Gastrocnemius medialis (tissue), 4 donors: Measurements from ENCODE around the gene CKB. TPM values are rescaled to one million over a fixed set of nuclear protein-coding genes. Genes with fewer than 3 reads are reported as not detected.

Experiments used
- ATAC-seq, 2 donors: fragments of 150-250 bp; one replicate each; pipeline ENCODE4 v1.9.1; 2016
- DNase-seq, 2 donors: peaks; one replicate each; pipeline ENCODE4 v3.0.0-alpha.2; 2019
- H3K27ac ChIP-seq, 4 donors: fragments of 200-600 bp; sonication (generic); 1 replicate in 1 of 4; 2 replicates in 3 of 4; pipeline ENCODE4 v1.5.1; 2016 to 2018; ENCODE audit warnings: mild to moderate bottlenecking in 2 of 4, moderate library complexity in 1 of 4
- H3K27me3 ChIP-seq, 3 donors: fragments of 200-600 bp; sonication (generic) in 2 of 3; 1 replicate in 1 of 3; 2 replicates in 2 of 3; pipeline versions ENCODE4 v1.5.1 to v1.6.0; 2016 to 2019; ENCODE audit warnings: mild to moderate bottlenecking in 1 of 3, moderate library complexity in 1 of 3
- H3K36me3 ChIP-seq, 2 donors: fragments of 200-600 bp; sonication (generic) in 1 of 2; one replicate each; pipeline ENCODE4 v1.5.1; 2017 to 2018
- H3K4me1 ChIP-seq, 2 donors: fragments of 200-600 bp; sonication (generic) in 1 of 2; one replicate each; pipeline ENCODE4 v1.5.1; 2016 to 2017; ENCODE audit warnings: mild to moderate bottlenecking in 2 of 2
- H3K4me3 ChIP-seq, 4 donors: fragments of 200-600 bp; sonication (generic) in 3 of 4; 1 replicate in 1 of 4; 2 replicates in 3 of 4; pipeline ENCODE4 v1.5.1; 2016 to 2019; ENCODE audit warnings: mild to moderate bottlenecking in 2 of 4
- H3K9me3 ChIP-seq, 3 donors: fragments of 200-600 bp; sonication (generic) in 2 of 3; 1 replicate in 1 of 3; 2 replicates in 2 of 3; pipeline ENCODE4 v1.5.1; 2016 to 2019
- POLR2A ChIP-seq, 2 donors: fragments of 450-650 bp; IDR thresholded peaks; one replicate each; pipeline ENCODE4 v1.6.1; 2017; ENCODE audit warnings: antibody characterized with exemption in 2 of 2, mild to moderate bottlenecking in 2 of 2, moderate library complexity in 2 of 2
- in situ Hi-C, 4 donors: fragments of 200-750 bp; cut with MboI; loops; one replicate each; pipeline versions ENCODE4 v1.15.0 to v1.8.0; 2017; ENCODE audit warnings: low sequenced_read_pairs in 4 of 4
- intact Hi-C: fragments of 100-400 bp; cut with DNase I; formaldehyde crosslinking; loops from one replicate; pipeline ENCODE4 v1.15.1; 2023; ENCODE audit warnings: low total_unique reads
- total RNA-seq, 4 donors: library from RNA; depleted of rRNA; stranded (reverse); fragments of >200 nt; gene quantifications; one replicate each; pipeline versions ENCODE4 v1.1.0 to v1.2.3, GENCODE V29; 2016
- TF ChIP-seq, protein P1 (sequence below), 5 experiments: fragments of 450-650 bp in 3 of 5; fragments of 200-600 bp in 2 of 5; sonication (generic) in 2 of 5; IDR thresholded peaks in 4 of 5; conservative IDR thresholded peaks in 1 of 5; 1 replicate in 4 of 5; 2 replicates in 1 of 5; pipeline ENCODE4 v1.5.1; 2016 to 2019; ENCODE audit warnings: antibody characterized with exemption in 5 of 5, mild to moderate bottlenecking in 3 of 5, moderate library complexity in 3 of 5

The CKB gene
- total RNA-seq, 4 donors from 2014 or later = 20.7 to 110 (median 43.4) TPM

DNA sequence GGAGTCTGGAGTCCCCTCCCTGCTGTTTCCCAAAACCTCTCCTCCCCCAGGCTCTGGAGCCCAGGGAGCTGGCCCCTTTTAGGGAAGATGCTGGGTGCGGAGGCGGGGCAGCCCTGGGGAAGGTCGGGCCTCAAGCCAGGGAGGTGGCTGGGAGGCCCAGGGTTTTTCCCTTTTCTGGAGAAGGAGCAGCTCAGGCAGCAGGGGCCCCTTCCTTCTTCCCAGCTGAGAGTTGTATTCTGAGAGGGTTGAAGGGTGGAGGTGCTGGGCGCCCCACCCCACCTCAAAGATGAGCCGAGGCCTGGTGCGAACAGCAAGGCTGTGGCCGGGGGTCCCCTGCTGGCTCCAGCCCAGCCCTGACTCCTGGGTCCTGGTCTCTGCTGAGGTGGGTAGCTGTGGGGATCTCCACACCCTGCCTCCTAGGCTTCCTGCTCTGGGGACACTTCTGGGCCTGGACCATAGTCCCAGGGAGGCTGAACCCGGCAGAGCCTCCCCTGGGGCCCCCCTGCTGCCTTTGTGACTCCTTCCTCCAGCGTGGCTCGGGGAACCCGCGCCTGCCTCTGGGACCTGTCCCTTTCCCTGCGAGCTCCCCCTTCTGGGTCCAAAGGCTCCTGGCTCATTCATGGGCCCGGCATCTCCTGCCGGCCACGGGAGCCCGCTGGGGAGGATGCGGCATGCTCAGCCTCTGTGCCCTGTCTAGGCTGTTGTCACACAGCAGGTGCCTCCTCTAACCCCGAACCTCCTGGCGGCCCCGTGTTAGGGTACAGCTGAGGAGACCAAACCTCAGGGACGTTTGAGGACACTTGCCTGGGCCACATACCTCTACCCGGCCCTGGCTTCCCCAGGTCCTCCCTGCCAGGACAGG, 10.7 kb upstream of the CKB start:
- Histone ChIP-seq H3K36me3 (peaks cover 0 to 29% of the 10 kb centered on the region in 2 donors), H3K4me3 (no peak overlapping the region), H3K9me3 (no peaks in the 10 kb centered on the region), H3K27ac (peak overlapping the region in 1 of 4 donors; percentile 46), H3K27me3 (no peaks in the 10 kb centered on the region), H3K4me1 (peaks cover 19% of the 10 kb centered on the region in 2 donors)
- in situ Hi-C loops (no loop called here), intact Hi-C loops (no loop called here)
- DNase-seq (no peak), ATAC-seq (no peak)
- TF ChIP-seq, protein P1, sequence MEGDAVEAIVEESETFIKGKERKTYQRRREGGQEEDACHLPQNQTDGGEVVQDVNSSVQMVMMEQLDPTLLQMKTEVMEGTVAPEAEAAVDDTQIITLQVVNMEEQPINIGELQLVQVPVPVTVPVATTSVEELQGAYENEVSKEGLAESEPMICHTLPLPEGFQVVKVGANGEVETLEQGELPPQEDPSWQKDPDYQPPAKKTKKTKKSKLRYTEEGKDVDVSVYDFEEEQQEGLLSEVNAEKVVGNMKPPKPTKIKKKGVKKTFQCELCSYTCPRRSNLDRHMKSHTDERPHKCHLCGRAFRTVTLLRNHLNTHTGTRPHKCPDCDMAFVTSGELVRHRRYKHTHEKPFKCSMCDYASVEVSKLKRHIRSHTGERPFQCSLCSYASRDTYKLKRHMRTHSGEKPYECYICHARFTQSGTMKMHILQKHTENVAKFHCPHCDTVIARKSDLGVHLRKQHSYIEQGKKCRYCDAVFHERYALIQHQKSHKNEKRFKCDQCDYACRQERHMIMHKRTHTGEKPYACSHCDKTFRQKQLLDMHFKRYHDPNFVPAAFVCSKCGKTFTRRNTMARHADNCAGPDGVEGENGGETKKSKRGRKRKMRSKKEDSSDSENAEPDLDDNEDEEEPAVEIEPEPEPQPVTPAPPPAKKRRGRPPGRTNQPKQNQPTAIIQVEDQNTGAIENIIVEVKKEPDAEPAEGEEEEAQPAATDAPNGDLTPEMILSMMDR (IDR thresholded peaks at IDR 0.05 in 4 of 5, conservative IDR thresholded peaks at IDR 0.05 in 1 of 5) = no peak

DNA sequence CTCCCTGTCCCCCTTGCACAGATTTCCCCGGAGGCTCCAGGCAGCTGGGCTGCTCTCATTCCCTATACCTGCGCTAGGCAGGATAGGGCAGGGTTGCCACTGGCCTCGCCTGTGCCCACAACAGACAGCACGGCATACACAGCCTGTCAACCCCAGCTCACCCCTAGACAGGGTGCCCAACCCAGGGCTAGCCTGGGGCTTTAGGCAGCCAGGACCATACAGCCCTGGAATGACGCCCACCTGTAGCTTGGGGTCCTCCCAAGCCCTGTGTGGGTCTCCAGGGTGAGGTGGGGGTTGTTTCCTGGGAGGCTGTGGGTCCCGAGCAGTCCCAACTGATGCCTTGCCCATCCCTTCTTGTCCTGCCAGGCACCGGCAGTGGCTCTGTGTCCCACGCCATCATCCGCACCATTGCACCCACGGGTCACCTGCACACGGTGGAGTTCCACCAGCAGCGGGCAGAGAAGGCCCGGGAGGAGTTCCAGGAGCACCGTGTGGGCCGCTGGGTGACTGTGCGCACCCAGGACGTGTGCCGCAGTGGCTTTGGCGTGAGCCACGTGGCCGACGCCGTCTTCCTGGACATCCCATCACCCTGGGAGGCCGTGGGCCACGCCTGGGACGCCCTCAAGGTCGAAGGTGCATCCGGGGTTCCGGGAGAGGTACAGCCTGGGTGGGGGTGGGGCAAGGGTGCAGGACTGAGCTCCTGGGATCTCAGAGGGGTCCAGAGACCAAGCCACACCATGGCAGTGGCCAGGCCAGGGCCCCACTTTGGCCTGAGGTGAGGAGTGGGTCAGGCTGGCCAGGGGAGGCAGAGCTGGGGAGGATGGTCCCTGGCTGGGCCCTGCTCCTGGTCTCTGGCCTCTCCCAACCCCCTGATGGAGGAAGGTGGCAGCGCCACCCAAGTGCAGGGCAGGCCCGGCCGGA, 9.8 kb upstream of the CKB start:
- Histone ChIP-seq H3K4me1 (peaks cover 16 to 24% of the 10 kb centered on the region in 2 donors), H3K27me3 (no peaks in the 10 kb centered on the region), H3K4me3 (no peak overlapping the region), H3K9me3 (no peaks in the 10 kb centered on the region), H3K36me3 (peaks cover 0 to 29% of the 10 kb centered on the region in 2 donors), H3K27ac (no peak overlapping the region)
- TF ChIP-seq POLR2A (IDR thresholded peaks at IDR 0.05) = no peak
- TF ChIP-seq, protein P1 (IDR thresholded peaks at IDR 0.05 in 4 of 5, conservative IDR thresholded peaks at IDR 0.05 in 1 of 5) = no peak
- intact Hi-C loops (no loop called here), in situ Hi-C loops (no loop called here)
- ATAC-seq (no peak), DNase-seq (no peak)

DNA sequence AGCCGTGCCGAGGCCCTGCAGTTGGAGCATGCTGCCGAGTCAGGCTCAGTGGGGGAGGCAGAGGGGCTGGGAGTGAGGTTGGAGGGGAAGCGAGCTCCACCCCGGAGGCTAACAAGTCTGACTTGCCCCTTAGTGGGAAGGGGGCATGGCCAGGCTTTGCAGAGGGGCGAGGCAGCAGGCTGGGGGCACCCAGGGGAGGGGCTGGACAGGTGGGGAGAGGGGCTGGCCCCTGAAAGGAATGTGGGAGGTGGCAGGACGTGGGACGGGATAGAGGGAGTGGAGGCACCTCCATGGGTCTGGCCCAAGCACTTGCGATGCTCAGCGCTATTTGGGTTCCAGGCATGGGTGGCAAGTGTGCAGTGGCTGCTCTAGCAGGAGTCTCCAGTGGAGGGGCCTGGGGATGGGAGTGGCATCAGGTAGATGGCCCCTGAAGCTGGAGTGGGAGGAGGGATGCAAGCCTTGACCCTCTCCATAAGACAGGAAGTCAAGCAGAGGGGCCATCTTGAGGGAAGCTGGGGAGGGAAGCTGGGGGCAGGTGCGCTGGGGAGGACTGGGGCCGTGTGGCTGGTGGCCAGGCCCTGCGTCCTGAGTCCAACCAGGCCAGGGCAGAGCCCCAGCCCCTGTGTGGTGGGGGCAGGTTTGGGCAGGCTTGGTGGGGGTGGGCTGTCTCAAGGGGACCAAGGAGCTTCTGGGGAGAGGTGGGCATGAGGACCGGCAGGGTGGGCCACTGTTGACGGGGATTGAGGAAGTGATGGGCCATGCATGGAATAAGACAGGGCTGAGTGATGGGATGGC, 9.0 kb upstream of the CKB start:
- Histone ChIP-seq H3K36me3 (peaks cover 0 to 29% of the 10 kb centered on the region in 2 donors), H3K4me3 (no peak overlapping the region), H3K4me1 (peaks cover 16 to 24% of the 10 kb centered on the region in 2 donors), H3K27me3 (no peaks in the 10 kb centered on the region), H3K9me3 (no peaks in the 10 kb centered on the region), H3K27ac (no peak overlapping the region)
- intact Hi-C loops (no loop called here), in situ Hi-C loops (no loop called here)
- ATAC-seq (no peak), DNase-seq (no peak)
- TF ChIP-seq, protein P1 (IDR thresholded peaks at IDR 0.05 in 4 of 5, conservative IDR thresholded peaks at IDR 0.05 in 1 of 5) = no peak
- TF ChIP-seq POLR2A (IDR thresholded peaks at IDR 0.05) = no peak

DNA sequence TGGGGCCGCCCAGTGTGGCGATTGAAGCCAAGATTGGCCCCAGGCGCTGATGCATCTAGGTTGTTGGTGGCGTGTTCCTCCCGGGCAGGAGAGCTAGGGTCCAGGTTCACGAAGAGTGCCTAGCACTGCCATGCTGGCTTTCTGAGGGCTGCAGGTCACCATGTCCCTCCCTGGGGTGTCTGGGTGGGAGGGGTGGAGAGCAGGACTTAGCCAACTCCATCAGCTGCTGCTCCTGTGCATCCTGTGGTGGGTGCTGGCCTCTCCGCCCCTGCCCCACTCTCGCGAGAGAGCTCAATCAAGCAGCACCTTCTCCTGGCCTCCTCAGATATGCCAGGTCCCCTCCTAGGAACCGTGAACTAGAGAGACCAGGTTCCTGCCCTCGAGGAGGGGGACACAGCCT, 8.2 kb upstream of the CKB start:
- DNase-seq (no peak), ATAC-seq (no peak)
- H3K27ac ChIP-seq = no peak overlapping the region
- TF ChIP-seq POLR2A (IDR thresholded peaks at IDR 0.05) = no peak
- TF ChIP-seq, protein P1 (IDR thresholded peaks at IDR 0.05 in 4 of 5, conservative IDR thresholded peaks at IDR 0.05 in 1 of 5) = no peak
- H3K4me1 ChIP-seq = peaks cover 16 to 24% of the 10 kb centered on the region in 2 donors
- H3K27me3 ChIP-seq = no peaks in the 10 kb centered on the region
- no peak overlapping the region for H3K4me3 ChIP-seq
- H3K36me3 ChIP-seq = peaks cover 0 to 29% of the 10 kb centered on the region in 2 donors
- in situ Hi-C loops (no loop called here), intact Hi-C loops (no loop called here)
- H3K9me3 ChIP-seq = no peaks in the 10 kb centered on the region
